SH-SY5Y (cell line): ENCODE results near the gene MSLN.

Experiments
- GATA2 ChIP-seq: IDR thresholded peaks from 2 replicates; pipeline ENCODE4 v1.6.1; 2011; ENCODE audit warnings: mild to moderate bottlenecking, low read depth, low read length
- GATA3 ChIP-seq: IDR thresholded peaks from 2 replicates; pipeline ENCODE4 v1.6.1; 2011; ENCODE audit warnings: low read depth, mild to moderate bottlenecking, low read length, moderate library complexity

DNA sequence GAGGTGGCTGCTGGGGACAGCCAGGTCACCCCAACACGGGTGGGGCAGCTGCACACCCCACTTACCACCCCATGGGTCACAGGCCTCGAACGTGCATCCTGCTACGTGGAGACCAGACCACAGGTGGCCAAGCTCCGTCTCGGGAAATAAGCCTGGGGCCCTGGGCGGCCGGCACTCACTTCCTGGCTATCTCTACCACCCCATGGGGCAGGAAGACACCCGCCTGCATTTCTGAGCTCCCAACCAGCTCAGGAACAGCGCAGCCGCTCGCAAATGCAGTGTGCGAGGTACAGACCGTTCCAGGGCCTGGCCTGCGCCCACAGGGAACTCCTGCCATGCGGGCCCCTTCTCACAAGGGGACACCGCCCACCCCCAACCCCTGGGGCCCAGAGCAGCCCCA lies 44.9 kb downstream of the MSLN start:
- TF ChIP-seq GATA2 = no peak
- TF ChIP-seq GATA3 = no peak
